Measurements from ENCODE around the gene JUP. TPM values are rescaled to one million over a fixed set of nuclear protein-coding genes. Genes with fewer than 3 reads are reported as not detected.
"Not testable (repeated sequence)": the region's sequence is repeated elsewhere in the genome, so short reads cannot be mapped to it uniquely, and the experiment has no call there.

JUP gene
- 100 to 1,000 TPM in 1 of 7 donors, 10 to 100 TPM in 6; 30.3 to 153 (median 52.6) TPM for total RNA-seq
- 10 to 100 TPM in 1 of 2 donors, 1 to 10 TPM in 1; 7.0 to 59.3 TPM for polyA plus RNA-seq
- long read RNA-seq, donor 1, transcript JUP-201 (15 exons, 3,200 nt), result major isoform, 6 of 104 reads
- long read RNA-seq, donor 1, partial matches to known transcripts, result 93 of 104 reads
- long read RNA-seq, donor 1, other reads (novel, unspliced or antisense), result 5 of 104 reads
- long read RNA-seq, donor 2, transcript JUP-203 (14 exons, 3,497 nt), result minor isoform, 5 of 22 reads
- long read RNA-seq, donor 2, transcript JUP-201 (15 exons, 3,200 nt), result major isoform, 10 of 22 reads
- long read RNA-seq, donor 2, partial matches to known transcripts, result 6 of 22 reads
- long read RNA-seq, donor 2, other reads (novel, unspliced or antisense), result 0 of 22 reads
- long read RNA-seq, donor 3, transcript JUP-201 (15 exons, 3,200 nt), result major isoform, 7 of 52 reads
- long read RNA-seq, donor 3, transcript JUP-203 (14 exons, 3,497 nt), result minor isoform, 5 of 52 reads
- long read RNA-seq, donor 3, partial matches to known transcripts, result 30 of 52 reads
- long read RNA-seq, donor 3, other reads (novel, unspliced or antisense), result 10 of 52 reads

GRCh38 chr17:41786227-41787020 lies at the start of gene JUP:
Gene JUP, minus strand, starts transcription at chr17:41786711. Its CDS starts 14,857 bp downstream, at chr17:41771854.
- DNase-seq, result peak; percentile 99 to 100 (median 100)
- TF ChIP-seq CTCF (IDR thresholded peaks at IDR 0.05) (peak; percentile 15 to 76 (median 74)), POLR2A (IDR thresholded peaks at IDR 0.05) (peak; percentile 95), EP300 (IDR thresholded peaks at IDR 0.05) (no peak)
- H3K9me3 ChIP-seq, result no peaks in the 10 kb centered on the region
- intact Hi-C loops (cut with DNase I), result no loop called here
- no peaks in the 10 kb centered on the region for H3K27me3 ChIP-seq
- H3K4me3 ChIP-seq, result peak within 1 kb of the TSS; percentile 78
- no peaks in the 10 kb centered on the region for H3K36me3 ChIP-seq
- H3K4me1 ChIP-seq (ENCODE audit: insufficient read depth), result peaks cover 2% of the 10 kb centered on the region
- WGBS, 3 donors, result 1 to 3% (median 2%) methylated on average over 14 to 79 of the region's 79 CpGs
- peak within 1 kb of the TSS; percentile 25 to 43 for H3K27ac ChIP-seq

GRCh38 chr17:41835800-41836549 lies 49.5 kb upstream of the JUP start, which contains the start of gene NT5C3B:
Gene NT5C3B, minus strand, starts transcription at chr17:41836232. Its CDS starts 39 bp downstream, at chr17:41836193.
- Histone ChIP-seq H3K9me3 (no peaks in the 10 kb centered on the region), H3K4me3 (peak within 1 kb of the TSS; percentile 78), H3K4me1 (ENCODE audit: insufficient read depth) (peaks cover 4% of the 10 kb centered on the region), H3K36me3 (no peaks in the 10 kb centered on the region), H3K27me3 (no peaks in the 10 kb centered on the region), H3K27ac (peak within 1 kb of the TSS; percentile 83 to 91)
- WGBS, 3 donors, result 0 to 1% (median 1%) methylated on average over 36 to 72 of the region's 72 CpGs
- DNase-seq, result peak; percentile 64 to 76 (median 69)
- intact Hi-C loops (cut with DNase I), result no loop called here
- TF ChIP-seq CTCF (IDR thresholded peaks at IDR 0.05) (no peak), POLR2A (IDR thresholded peaks at IDR 0.05) (peak; percentile 32)

GRCh38 chr17:41835214-41835799 lies 48.8 kb upstream of the JUP start:
- peak overlapping the region; percentile 78 for H3K4me3 ChIP-seq
- intact Hi-C loops (cut with DNase I), result no loop called here
- peaks cover 4% of the 10 kb centered on the region for H3K4me1 ChIP-seq (ENCODE audit: insufficient read depth)
- H3K9me3 ChIP-seq, result no peaks in the 10 kb centered on the region
- no peaks in the 10 kb centered on the region for H3K27me3 ChIP-seq
- H3K36me3 ChIP-seq, result no peaks in the 10 kb centered on the region
- WGBS, 3 donors, result 16 to 17% (median 16%) methylated on average over 12 to 13 of the region's 13 CpGs
- peak overlapping the region; percentile 83 to 91 for H3K27ac ChIP-seq
- DNase-seq, result peak in 1 of 5 donors; percentile 0
- TF ChIP-seq CTCF (IDR thresholded peaks at IDR 0.05), result no peak
- no peak for TF ChIP-seq EP300 (IDR thresholded peaks at IDR 0.05)
- no peak for TF ChIP-seq POLR2A (IDR thresholded peaks at IDR 0.05)

GRCh38 chr17:41829961-41830360 lies 43.5 kb upstream of the JUP start:
- H3K27me3 ChIP-seq; H3K4me1 ChIP-seq (ENCODE audit: insufficient read depth); intact Hi-C loops (cut with DNase I); H3K36me3 ChIP-seq; H3K4me3 ChIP-seq; H3K9me3 ChIP-seq; H3K27ac ChIP-seq: not testable (repeated sequence)
- peak in 2 of 5 donors; percentile 3 to 23 for DNase-seq
- WGBS, 3 donors, result 76 to 83% (median 80%) methylated on average over 10 of the region's 10 CpGs
